ACHN (cell line): ENCODE measurements around the gene OR4F15.

ENCODE experiments used
- DNase-seq: peaks from one replicate; pipeline ENCODE4 v3.0.0-alpha.2; 2015
- in situ Hi-C: cut with HindIII; loops from 2 replicates; pipeline ENCODE4 v1.10.0; 2017; ENCODE audit warnings: low sequenced_read_pairs, low pct_ligation_motif_present, low pct_unique_long_range_greater_than_20kb

OR4F15 gene

GRCh38 chr15:101799665-101800064, 12.3 kb upstream of the OR4F15 start:
- no peak for DNase-seq
- in situ Hi-C loops = no loop called here

DNA sequence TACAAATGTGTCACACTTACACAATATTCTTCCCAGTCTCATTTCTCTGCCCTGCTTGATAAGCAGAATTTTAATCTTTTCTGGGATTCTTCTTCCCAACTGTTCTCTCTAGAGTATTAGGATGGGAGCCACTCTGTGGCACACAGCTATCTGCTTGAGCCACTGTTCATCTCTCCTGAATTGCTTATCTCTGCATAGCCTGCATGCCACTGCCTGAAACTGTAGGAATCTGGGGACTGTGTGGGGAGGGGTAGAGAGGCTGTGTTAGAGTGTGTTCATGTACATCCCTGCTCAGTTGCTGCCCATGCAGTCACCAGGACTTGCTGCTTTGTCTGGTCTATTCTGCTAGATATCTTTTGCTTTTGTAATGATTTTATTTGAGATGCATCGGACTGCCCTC, 11.0 kb upstream of the OR4F15 start:
- DNase-seq = no peak
- in situ Hi-C loops = no loop called here

- in situ Hi-C loops = no loop called here
- no peak for DNase-seq
These were observed 8.8 kb upstream of the OR4F15 start, which contains the start of gene OR4F6 for GRCh38 chr15:101803209-101803608. OR4F6 (plus strand) TSS chr15:101803509; CDS start chr15:101805720, 2,211 bp downstream.

- no peak for DNase-seq
- in situ Hi-C loops = no loop called here
These were observed 8.3 kb upstream of the OR4F15 start for GRCh38 chr15:101803676-101804075.

- in situ Hi-C loops = no loop called here
These were observed 7.6 kb upstream of the OR4F15 start for GRCh38 chr15:101804375-101804774.

GRCh38 chr15:101804941-101805340, 7.1 kb upstream of the OR4F15 start:
- in situ Hi-C loops = no loop called here
- DNase-seq = no peak

More at GRCh38 chr15:101804375-101804774, 7.6 kb upstream of the OR4F15 start:
- DNase-seq = no peak

GRCh38 chr15:101805605-101806345, 6.2 kb upstream of the OR4F15 start:
- in situ Hi-C loops = no loop called here
- no peak for DNase-seq

- peak; percentile 87 for DNase-seq
- in situ Hi-C loops = no loop called here
These were observed 4.6 kb upstream of the OR4F15 start for GRCh38 chr15:101807345-101807945.

DNA sequence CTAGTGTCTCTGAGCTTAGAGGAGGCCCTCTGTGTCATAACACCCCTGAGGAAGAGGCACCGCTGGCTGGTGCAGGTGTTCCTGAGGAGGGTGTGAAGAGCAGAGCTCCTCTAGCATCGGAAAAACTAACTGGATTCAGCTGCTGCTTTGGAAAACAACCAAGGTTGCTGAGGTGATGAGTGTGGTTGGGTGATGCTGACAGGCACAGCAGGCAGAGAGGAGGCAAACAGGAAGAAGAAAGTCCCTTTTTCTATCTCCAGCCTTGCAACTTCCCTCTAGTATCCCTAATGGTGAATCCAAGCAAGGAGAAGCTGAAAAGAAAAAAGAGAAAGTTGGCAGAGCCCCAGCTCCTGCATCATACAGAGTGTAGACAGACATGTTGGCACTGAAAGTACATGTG, 3.8 kb upstream of the OR4F15 start:
- in situ Hi-C loops = no loop called here

GRCh38 chr15:101810456-101810855, 1.5 kb upstream of the OR4F15 start:
- in situ Hi-C loops = no loop called here
- peak; percentile 83 for DNase-seq

More for the DNA sequence above, 3.8 kb upstream of the OR4F15 start:
- peak; percentile 83 for DNase-seq

GRCh38 chr15:101810876-101811275, 1.1 kb upstream of the OR4F15 start:
- in situ Hi-C loops = no loop called here
- DNase-seq = peak; percentile 40

DNA sequence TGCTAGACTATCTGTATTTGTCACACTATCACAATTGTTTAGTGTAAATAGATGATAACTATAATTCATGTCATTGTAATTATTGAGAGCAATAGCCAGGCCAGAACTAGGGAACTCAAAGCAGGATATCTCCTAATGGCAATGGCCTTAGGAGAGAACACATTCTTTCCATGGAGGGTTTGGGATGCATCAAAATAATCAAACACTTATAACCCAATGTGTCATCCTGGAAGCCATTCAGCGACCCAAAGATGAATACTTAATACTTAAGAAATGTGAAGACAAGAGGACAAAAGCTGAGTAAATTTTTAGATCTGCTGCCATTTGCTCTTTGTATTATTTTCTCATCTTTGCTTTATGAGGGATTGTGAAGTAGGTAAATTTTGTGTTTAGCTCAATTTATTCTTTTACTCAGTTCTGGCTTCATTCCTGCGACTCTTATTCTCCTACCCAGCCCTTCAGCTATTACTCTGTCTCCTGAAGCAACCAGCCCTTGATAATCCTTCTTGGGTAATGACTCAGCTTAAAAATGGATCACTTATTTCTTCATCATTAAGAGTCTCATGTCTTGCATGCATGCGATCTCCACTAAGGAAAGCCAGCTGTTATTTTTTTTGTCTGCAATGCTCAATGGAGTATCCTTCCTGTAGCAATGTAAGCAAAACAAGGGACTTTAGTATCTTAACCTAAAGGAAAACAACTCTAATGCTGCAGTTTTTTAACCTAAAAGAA, 2.0 kb downstream of the OR4F15 start:
- in situ Hi-C loops = no loop called here

DNA sequence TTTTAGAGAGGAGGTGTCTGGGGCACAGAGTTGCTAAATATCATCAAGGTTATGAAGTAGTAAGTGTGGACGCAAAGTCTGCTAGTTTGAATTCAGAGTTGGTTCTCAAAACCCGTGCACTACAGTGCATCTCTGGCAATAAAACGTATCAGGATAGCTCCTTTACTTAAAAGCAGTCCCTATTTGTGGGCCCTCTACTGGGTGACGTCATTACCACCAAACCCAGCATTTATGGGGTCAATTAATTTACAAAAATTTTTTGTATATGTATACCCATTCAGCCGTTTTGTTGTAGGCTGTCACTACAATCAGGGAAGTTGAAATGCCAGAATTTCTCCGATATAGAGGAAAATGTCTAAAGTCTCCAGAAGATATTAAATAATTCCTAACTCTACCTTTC, 8.8 kb downstream of the OR4F15 start:
- in situ Hi-C loops = no loop called here
- no peak for DNase-seq

More for the DNA sequence above, 2.0 kb downstream of the OR4F15 start:
- peak; percentile 93 for DNase-seq

- in situ Hi-C loops = no loop called here
- no peak for DNase-seq
These were observed 15.3 kb downstream of the OR4F15 start for GRCh38 chr15:101827257-101827656.

DNA sequence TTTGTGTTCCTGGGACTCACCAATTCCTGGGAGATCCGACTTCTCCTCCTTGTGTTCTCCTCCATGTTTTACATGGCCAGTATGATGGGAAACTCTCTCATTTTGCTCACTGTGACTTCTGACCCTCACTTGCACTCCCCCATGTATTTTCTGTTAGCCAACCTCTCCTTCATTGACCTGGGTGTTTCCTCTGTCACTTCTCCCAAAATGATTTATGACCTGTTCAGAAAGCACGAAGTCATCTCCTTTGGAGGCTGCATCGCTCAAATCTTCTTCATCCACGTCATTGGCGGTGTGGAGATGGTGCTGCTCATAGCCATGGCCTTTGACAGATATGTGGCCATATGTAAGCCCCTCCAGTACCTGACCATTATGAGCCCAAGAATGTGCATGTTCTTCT, 16.8 kb downstream of the OR4F15 start:
- in situ Hi-C loops = no loop called here
- DNase-seq = no peak

- DNase-seq = no peak
- in situ Hi-C loops = no loop called here
These were observed 29.7 kb downstream of the OR4F15 start for GRCh38 chr15:101841656-101842055.

GRCh38 chr15:101844916-101845315, 32.9 kb downstream of the OR4F15 start:
- DNase-seq = no peak
- in situ Hi-C loops = no loop called here

DNA sequence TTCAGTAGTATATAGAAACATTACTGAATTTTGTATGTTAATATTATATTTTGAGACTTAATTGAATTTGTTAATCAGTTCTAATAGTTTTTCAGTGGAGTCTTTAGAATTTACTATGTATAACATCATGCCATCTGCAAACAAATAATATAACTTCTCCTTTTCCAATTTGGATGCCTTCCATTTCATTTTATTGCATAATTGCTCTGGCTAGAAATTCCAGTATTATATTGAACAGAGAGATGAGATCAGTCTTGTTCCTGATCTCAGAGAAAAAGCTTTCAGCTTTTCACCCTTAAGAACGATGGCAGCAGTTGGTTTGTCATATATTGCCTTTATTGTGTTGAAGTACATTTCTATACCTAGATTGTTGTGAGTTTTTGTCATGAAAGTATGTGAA, 40.4 kb downstream of the OR4F15 start:
- no peak for DNase-seq
- in situ Hi-C loops = no loop called here
